ENCODE measurements around the gene MOG.

DNA sequence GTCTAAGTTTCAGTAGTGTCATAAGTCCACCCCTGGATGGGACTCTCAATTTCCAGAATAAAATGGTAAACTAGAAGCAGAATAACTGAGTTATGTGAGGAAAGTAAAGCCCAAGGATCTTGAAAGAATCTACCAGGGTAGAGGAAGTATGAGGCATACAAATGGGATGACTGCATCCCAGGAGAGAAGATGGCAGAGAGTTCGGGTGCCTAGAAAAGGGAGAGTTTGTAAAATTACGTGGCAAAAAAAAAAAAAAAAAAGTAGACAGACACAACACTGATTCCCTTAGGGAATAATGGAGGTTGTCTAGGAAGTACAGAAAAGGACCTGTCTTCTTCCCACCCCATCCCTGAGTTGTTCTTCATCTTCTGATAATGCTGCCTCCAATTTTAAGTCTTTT lies 27.3 kb upstream of the MOG start:
- no peak for TF ChIP-seq CTCF (conservative IDR thresholded peaks at IDR 0.05)
- no peak for TF ChIP-seq EZH2 (IDR thresholded peaks at IDR 0.05; ENCODE audit: low read depth)
